Suprapubic skin (tissue), 4 donors: Measurements from ENCODE around the gene RCOR3. TPM values are rescaled to one million over a fixed set of nuclear protein-coding genes. Genes with fewer than 3 reads are reported as not detected.

Source experiments
- DNase-seq, 2 donors: peaks; one replicate each; pipeline ENCODE4 v3.0.0-alpha.2; 2019; ENCODE audit warnings: low spot score in 2 of 2
- H3K27ac ChIP-seq: fragments of 200-600 bp; sonication (generic); one replicate; pipeline ENCODE4 v1.5.1; 2019
- H3K27me3 ChIP-seq: fragments of 200-600 bp; sonication (generic); one replicate; pipeline ENCODE4 v1.5.1; 2019
- H3K36me3 ChIP-seq: fragments of 200-600 bp; sonication (generic); one replicate; pipeline ENCODE4 v1.5.1; 2019
- H3K4me1 ChIP-seq: fragments of 200-600 bp; sonication (generic); one replicate; pipeline ENCODE4 v1.5.1; 2019
- H3K4me3 ChIP-seq: fragments of 200-600 bp; sonication (generic); one replicate; pipeline ENCODE4 v1.5.1; 2019; ENCODE audit warnings: mild to moderate bottlenecking
- H3K9me3 ChIP-seq: fragments of 200-600 bp; sonication (generic); one replicate; pipeline ENCODE4 v1.5.1; 2019
- EP300 ChIP-seq: sonication (generic); formaldehyde crosslinking; IDR thresholded peaks from one replicate; pipeline ENCODE4 v1.6.1; 2017; ENCODE audit warnings: antibody characterized with exemption
- POLR2A ChIP-seq, 2 donors: fragments of 450-650 bp; IDR thresholded peaks; one replicate each; pipeline ENCODE4 v1.6.1; 2017; ENCODE audit warnings: antibody characterized with exemption in 2 of 2, mild to moderate bottlenecking in 2 of 2, moderate library complexity in 2 of 2
- POLR2AphosphoS5 ChIP-seq, 3 donors: sonication (generic); formaldehyde crosslinking; IDR thresholded peaks; one replicate each; pipeline ENCODE4 v1.6.1; 2017; ENCODE audit warnings: antibody characterized with exemption in 3 of 3
- WGBS: methylation state at CpG from one replicate; pipeline ENCODE4 v1.1.5; 2018; 5-methylcytosine and 5-hydroxymethylcytosine counted together
- total RNA-seq, 4 donors: library from RNA; depleted of rRNA; stranded (reverse); fragments of >200 nt; gene quantifications; one replicate each; pipeline ENCODE4 v1.1.0, GENCODE V29; 2016
- TF ChIP-seq, protein P1 (sequence below), 2 donors: fragments of 200-600 bp in 1 of 2; fragments of 450-650 bp in 1 of 2; sonication (generic) in 1 of 2; IDR thresholded peaks; one replicate each; pipeline ENCODE4 v1.5.1; 2016 to 2019; ENCODE audit warnings: antibody characterized with exemption in 2 of 2, mild to moderate bottlenecking in 1 of 2, moderate library complexity in 1 of 2

The RCOR3 gene
- total RNA-seq, 4 donors from 2014 or later = 24.9 to 151 (median 42.9) TPM

- no peak for TF ChIP-seq EP300
- H3K9me3 ChIP-seq = no peaks in the 10 kb centered on the region
- H3K4me3 ChIP-seq = no peak overlapping the region
- DNase-seq = no peak
- WGBS = 87% methylated on average over 6 of the region's 6 CpGs
- no peaks in the 10 kb centered on the region for H3K27me3 ChIP-seq
- peaks cover 49% of the 10 kb centered on the region for H3K4me1 ChIP-seq
- no peaks in the 10 kb centered on the region for H3K36me3 ChIP-seq
- no peak overlapping the region for H3K27ac ChIP-seq
Measured at GRCh38 chr1:211328866-211329475, 69.8 kb downstream of the RCOR3 start.

DNA sequence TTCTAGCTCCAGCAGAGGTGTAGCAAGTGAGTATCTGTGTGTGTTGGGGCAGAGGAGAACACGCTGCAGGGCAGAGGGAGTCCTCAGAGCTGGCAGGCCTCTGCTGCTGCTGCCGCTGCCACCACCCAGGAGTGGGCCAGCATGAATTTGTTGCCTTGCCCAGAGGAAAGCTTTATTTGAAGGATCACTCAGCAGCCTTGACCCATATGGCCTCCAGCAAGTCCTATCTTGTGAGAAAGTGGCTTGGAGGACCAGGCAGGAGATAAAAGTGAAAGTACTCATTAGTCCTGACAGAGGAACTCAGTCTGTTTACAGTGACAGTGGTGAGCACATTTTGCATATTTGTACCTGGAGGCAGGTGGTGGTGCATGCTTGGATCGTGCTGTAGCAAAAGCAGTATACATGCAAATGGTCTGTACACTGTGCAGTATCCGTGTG is 70.6 kb downstream of the RCOR3 start:
- Histone ChIP-seq H3K36me3 (no peaks in the 10 kb centered on the region), H3K4me3 (no peak overlapping the region), H3K27ac (no peak overlapping the region), H3K9me3 (no peaks in the 10 kb centered on the region), H3K27me3 (no peaks in the 10 kb centered on the region), H3K4me1 (peaks cover 49% of the 10 kb centered on the region)
- WGBS = 61% methylated on average over 4 of the region's 4 CpGs
- no peak for TF ChIP-seq POLR2AphosphoS5 (IDR thresholded peaks at IDR 0.05)
- no peak for TF ChIP-seq POLR2A (IDR thresholded peaks at IDR 0.05)
- TF ChIP-seq, protein P1, sequence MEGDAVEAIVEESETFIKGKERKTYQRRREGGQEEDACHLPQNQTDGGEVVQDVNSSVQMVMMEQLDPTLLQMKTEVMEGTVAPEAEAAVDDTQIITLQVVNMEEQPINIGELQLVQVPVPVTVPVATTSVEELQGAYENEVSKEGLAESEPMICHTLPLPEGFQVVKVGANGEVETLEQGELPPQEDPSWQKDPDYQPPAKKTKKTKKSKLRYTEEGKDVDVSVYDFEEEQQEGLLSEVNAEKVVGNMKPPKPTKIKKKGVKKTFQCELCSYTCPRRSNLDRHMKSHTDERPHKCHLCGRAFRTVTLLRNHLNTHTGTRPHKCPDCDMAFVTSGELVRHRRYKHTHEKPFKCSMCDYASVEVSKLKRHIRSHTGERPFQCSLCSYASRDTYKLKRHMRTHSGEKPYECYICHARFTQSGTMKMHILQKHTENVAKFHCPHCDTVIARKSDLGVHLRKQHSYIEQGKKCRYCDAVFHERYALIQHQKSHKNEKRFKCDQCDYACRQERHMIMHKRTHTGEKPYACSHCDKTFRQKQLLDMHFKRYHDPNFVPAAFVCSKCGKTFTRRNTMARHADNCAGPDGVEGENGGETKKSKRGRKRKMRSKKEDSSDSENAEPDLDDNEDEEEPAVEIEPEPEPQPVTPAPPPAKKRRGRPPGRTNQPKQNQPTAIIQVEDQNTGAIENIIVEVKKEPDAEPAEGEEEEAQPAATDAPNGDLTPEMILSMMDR (IDR thresholded peaks at IDR 0.05) = no peak
- DNase-seq = peak in 1 of 2 donors; percentile 34

- peak in 1 of 2 donors; percentile 62 for DNase-seq
- Histone ChIP-seq H3K27ac (no peak overlapping the region), H3K9me3 (no peaks in the 10 kb centered on the region), H3K4me3 (no peak overlapping the region), H3K36me3 (no peaks in the 10 kb centered on the region), H3K4me1 (peaks cover 49% of the 10 kb centered on the region), H3K27me3 (no peaks in the 10 kb centered on the region)
- WGBS = 90% methylated on average over 8 of the region's 8 CpGs
- TF ChIP-seq EP300 = no peak
- TF ChIP-seq, protein P1 (IDR thresholded peaks at IDR 0.05) = no peak
- no peak for TF ChIP-seq POLR2A (IDR thresholded peaks at IDR 0.05)
- TF ChIP-seq POLR2AphosphoS5 (IDR thresholded peaks at IDR 0.05) = no peak
Measured at GRCh38 chr1:211330282-211330936, 71.2 kb downstream of the RCOR3 start.

DNA sequence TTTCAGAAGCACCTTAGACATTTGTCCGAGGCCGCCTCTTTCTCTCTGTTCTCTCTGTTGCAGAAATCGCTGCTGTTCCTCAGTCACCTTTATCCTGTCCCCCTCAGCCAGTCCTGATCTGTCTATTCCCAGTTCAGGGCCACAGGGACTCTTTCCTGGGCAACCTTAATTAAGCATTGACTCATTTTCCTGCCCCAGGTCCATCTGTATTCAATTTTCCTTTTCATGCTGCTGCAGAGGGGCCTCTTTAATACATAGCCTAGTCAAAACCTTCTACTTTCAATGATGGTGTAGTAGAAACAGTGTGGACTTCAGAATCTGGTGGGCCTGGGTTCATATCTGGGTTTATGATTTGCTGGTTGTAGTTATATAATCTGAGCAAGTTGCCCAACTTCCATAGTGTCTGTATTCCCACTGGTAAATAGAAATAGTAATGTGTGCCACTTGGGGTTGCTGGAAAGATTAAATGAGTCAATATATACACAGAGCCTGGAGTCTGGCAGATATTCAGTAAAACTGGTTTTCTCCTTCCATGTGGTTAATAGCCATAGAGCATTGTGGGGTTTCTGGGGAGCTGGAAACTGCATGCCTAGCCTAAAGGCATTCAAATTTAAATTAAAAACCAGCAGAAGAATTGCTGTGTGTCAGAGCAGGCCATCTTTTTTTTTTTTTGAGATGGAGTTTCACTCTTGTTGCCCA is 72.0 kb downstream of the RCOR3 start:
- Histone ChIP-seq H3K9me3 (no peaks in the 10 kb centered on the region), H3K27ac (no peak overlapping the region), H3K4me3 (no peak overlapping the region), H3K4me1 (peaks cover 47% of the 10 kb centered on the region), H3K27me3 (no peaks in the 10 kb centered on the region), H3K36me3 (no peaks in the 10 kb centered on the region)
- no peak for DNase-seq
- 98% methylated on average over 3 of the region's 3 CpGs for WGBS
- TF ChIP-seq EP300 = no peak
- no peak for TF ChIP-seq POLR2AphosphoS5 (IDR thresholded peaks at IDR 0.05)
- TF ChIP-seq, protein P1 (IDR thresholded peaks at IDR 0.05) = no peak
- TF ChIP-seq POLR2A (IDR thresholded peaks at IDR 0.05) = no peak

GRCh38 chr1:211332036-211332616 is 73.0 kb downstream of the RCOR3 start:
- H3K27me3 ChIP-seq = no peaks in the 10 kb centered on the region
- 63% methylated on average over 3 of the region's 3 CpGs for WGBS
- no peaks in the 10 kb centered on the region for H3K36me3 ChIP-seq
- H3K27ac ChIP-seq = no peak overlapping the region
- no peak for DNase-seq
- TF ChIP-seq, protein P1 (IDR thresholded peaks at IDR 0.05) = no peak
- TF ChIP-seq POLR2A (IDR thresholded peaks at IDR 0.05) (no peak), POLR2AphosphoS5 (IDR thresholded peaks at IDR 0.05) (no peak), EP300 (no peak)
- H3K9me3 ChIP-seq = no peaks in the 10 kb centered on the region
- peaks cover 44% of the 10 kb centered on the region for H3K4me1 ChIP-seq
- no peak overlapping the region for H3K4me3 ChIP-seq
